ENCODE data around the gene TRIM15. TPM values are rescaled to one million over a fixed set of nuclear protein-coding genes. Genes with fewer than 3 reads are reported as not detected.

Gene TRIM15
- total and polyA plus RNA-seq, 9 of the 15 experiments (the other 6 are each of a cell fraction or from before 2014, with no cell fraction given): 0.06 to 2.6 (median 0.83) TPM

GRCh38 chr6:30162265-30163089 is 869 bp upstream of the TRIM15 start:
- Histone ChIP-seq H3K9me3 (replicated peaks; ENCODE audit: control insufficient read depth, insufficient read depth, low read depth, low read length) (no peaks in the 10 kb centered on the region), H3K79me2 (ENCODE audit: control insufficient read depth, insufficient read depth, low read length) (no peaks in the 10 kb centered on the region), H2AFZ (ENCODE audit: low read depth, low read length) (peak overlapping the region; percentile 35), H3K9me1 (ENCODE audit: control insufficient read depth, insufficient read depth, low read length) (no peaks in the 10 kb centered on the region), H3K4me2 (ENCODE audit: insufficient read depth, low read length) (peak overlapping the region; percentile 52), H3K36me3 (ENCODE audit: control insufficient read depth, insufficient read depth, low read length) (no peaks in the 10 kb centered on the region), H3K4me1 (replicated peaks in 1 of 2; ENCODE audit: control insufficient read depth in 2 of 2, insufficient read depth in 2 of 2, low read length in 2 of 2) (peaks cover 0 to 14% of the 10 kb centered on the region in 2 experiments; a peak in 4 of 5 replicates), H3K27ac (ENCODE audit: extremely low read depth, low read depth, low read length) (no peak overlapping the region), H4K20me1 (replicated peaks; ENCODE audit: control insufficient read depth, insufficient read depth, low read length) (no peaks in the 10 kb centered on the region), H3K9ac (ENCODE audit: insufficient read depth in 1 of 2, low read depth in 2 of 2, low read length in 2 of 2) (peak overlapping the region in 1 of 2 experiments; percentile 31; a peak in 1 of 4 replicates), H3K27me3 (ENCODE audit: control insufficient read depth in 2 of 2, insufficient read depth in 2 of 2, low read length in 2 of 2) (peaks cover 4 to 32% of the 10 kb centered on the region in 2 experiments; a peak in 4 of 5 replicates), H3K4me3 (no peak overlapping the region)
- intact Hi-C loops (cut with micrococcal nuclease): no loop called here
- POLR2A ChIA-PET: interaction anchor here (0.6 to 1.2 kb wide), 3 partner anchors 9 to 111 kb away, joined by 3 read pairs; no protein-coding TSS in a partner anchor
- no peak for DNase-seq (ENCODE audit: extremely low read depth in 1 of 4, low spot score in 3 of 4)
- BruUV-seq (replicated peaks): no TSS peak
- WGBS (ENCODE audit: insufficient coverage, low coverage, missing lambda C conversion rate): 21% methylated on average over 11 of the region's 12 CpGs
- CTCF ChIA-PET (ENCODE audit: low intra/inter-chr PET ratio): interaction anchor here (0.6 kb wide), 1 partner anchor 12 kb away, joined by 3 read pairs; no protein-coding TSS in a partner anchor
- in situ Hi-C loops (cut with MboI): no loop called here
- peak; percentile 42; the same call in 1 of the 3 replicates for ATAC-seq
- FAIRE-seq: peak; percentile 23
- TF ChIP-seq NR2C2 (CRISPR knock-in tag; IDR thresholded peaks at IDR 0.05): no peak
- no peak for TF ChIP-seq NR2C2 (tag; IDR thresholded peaks at IDR 0.05)
- no peak for TF ChIP-seq THRA (IDR thresholded peaks at IDR 0.05)
- TF ChIP-seq CTCFL (IDR thresholded peaks at IDR 0.05; ENCODE audit: borderline replicate concordance, insufficient read depth, low read depth, low read length, poor library complexity, severe bottlenecking): no peak
- no peak for TF ChIP-seq BDP1 (IDR thresholded peaks at IDR 0.05; ENCODE audit: insufficient read depth, insufficient read length)
- TF ChIP-seq ZC3H11A (IDR thresholded peaks at IDR 0.05; ENCODE audit: low read depth, low read length): no peak; the same call in 1 of the 2 replicates
- TF ChIP-seq MXI1 (IDR thresholded peaks at IDR 0.05; ENCODE audit: low read depth, low read length): no peak
- TF ChIP-seq GATAD2A (IDR thresholded peaks at IDR 0.05): no peak
- TF ChIP-seq PRPF4 (IDR thresholded peaks at IDR 0.05; ENCODE audit: insufficient read depth, low read depth, low read length, poor library complexity, severe bottlenecking): no peak
- TF ChIP-seq MECOM (CRISPR knock-in tag; IDR thresholded peaks at IDR 0.05): no peak
- TF ChIP-seq ZFP91 (CRISPR knock-in tag; IDR thresholded peaks at IDR 0.05): no peak
- TF ChIP-seq MAX (CRISPR knock-in tag; IDR thresholded peaks at IDR 0.05): no peak
- TF ChIP-seq NKRF (IDR thresholded peaks at IDR 0.05; ENCODE audit: borderline replicate concordance): no peak

Data from K562 (cell line).